ENCODE results near the gene TRMU.

- TF ChIP-seq CREB1 (IDR thresholded peaks at IDR 0.05; ENCODE audit: low read depth) (no peak), YY1 (IDR thresholded peaks at IDR 0.05; ENCODE audit: low read depth) (no peak), TAF1 (IDR thresholded peaks at IDR 0.05; ENCODE audit: low read depth) (no peak), TEAD4 (IDR thresholded peaks at IDR 0.05) (no peak), CEBPB (IDR thresholded peaks at IDR 0.05) (no peak), EGR1 (IDR thresholded peaks at IDR 0.05) (no peak), EP300 (IDR thresholded peaks at IDR 0.05; ENCODE audit: borderline replicate concordance) (no peak)
- TF ChIP-seq, protein P1, sequence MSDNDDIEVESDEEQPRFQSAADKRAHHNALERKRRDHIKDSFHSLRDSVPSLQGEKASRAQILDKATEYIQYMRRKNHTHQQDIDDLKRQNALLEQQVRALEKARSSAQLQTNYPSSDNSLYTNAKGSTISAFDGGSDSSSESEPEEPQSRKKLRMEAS (IDR thresholded peaks at IDR 0.05): no peak
These were observed 45.6 kb downstream of the TRMU start for GRCh38 chr22:46381142-46381541.

Measured in Ishikawa (cell line).